ENCODE data around the gene CLEC14A.

Gene CLEC14A

GRCh38 chr14:38255673-38256532, at the start of gene CLEC14A:
Gene CLEC14A, minus strand, starts transcription at chr14:38256093. Its CDS starts 71 bp downstream, at chr14:38256022.
- Mint-ChIP-seq H3K36me3 (ENCODE audit: low read depth) (no peaks in the 10 kb centered on the region), H3K9me3 (no peaks in the 10 kb centered on the region), H3K4me3 (peak within 1 kb of the TSS; percentile 50), H3K27me3 (peaks cover 60% of the 10 kb centered on the region), H3K4me1 (ENCODE audit: low read depth) (peaks cover 10% of the 10 kb centered on the region), H3K27ac (no peak within 1 kb of the TSS)
- DNase-seq = peak; percentile 41

GRCh38 chr14:38302966-38303365, 47.1 kb upstream of the CLEC14A start:
- DNase-seq = no peak
- Mint-ChIP-seq H3K27me3 (peaks cover 3% of the 10 kb centered on the region), H3K4me1 (ENCODE audit: low read depth) (no peaks in the 10 kb centered on the region), H3K4me3 (no peak overlapping the region), H3K27ac (no peak overlapping the region), H3K9me3 (peaks cover 9% of the 10 kb centered on the region), H3K36me3 (ENCODE audit: low read depth) (no peaks in the 10 kb centered on the region)

- H3K27ac Mint-ChIP-seq = no peak overlapping the region
- peaks cover 9% of the 10 kb centered on the region for H3K9me3 Mint-ChIP-seq
- H3K4me1 Mint-ChIP-seq (ENCODE audit: low read depth) = no peaks in the 10 kb centered on the region
- DNase-seq = no peak
- H3K36me3 Mint-ChIP-seq (ENCODE audit: low read depth) = no peaks in the 10 kb centered on the region
- H3K4me3 Mint-ChIP-seq = no peak overlapping the region
- peaks cover 3% of the 10 kb centered on the region for H3K27me3 Mint-ChIP-seq
These were observed 46.1 kb upstream of the CLEC14A start for GRCh38 chr14:38302034-38302433.

GRCh38 chr14:38297681-38298080, 41.8 kb upstream of the CLEC14A start:
- no peaks in the 10 kb centered on the region for H3K4me1 Mint-ChIP-seq (ENCODE audit: low read depth)
- no peaks in the 10 kb centered on the region for H3K36me3 Mint-ChIP-seq (ENCODE audit: low read depth)
- no peak overlapping the region for H3K4me3 Mint-ChIP-seq
- DNase-seq = no peak
- no peak overlapping the region for H3K27ac Mint-ChIP-seq
- H3K27me3 Mint-ChIP-seq = no peaks in the 10 kb centered on the region
- no peaks in the 10 kb centered on the region for H3K9me3 Mint-ChIP-seq

GRCh38 chr14:38291681-38292467, 36.0 kb upstream of the CLEC14A start:
- H3K4me3 Mint-ChIP-seq = no peak overlapping the region
- no peaks in the 10 kb centered on the region for H3K4me1 Mint-ChIP-seq (ENCODE audit: low read depth)
- H3K36me3 Mint-ChIP-seq (ENCODE audit: low read depth) = no peaks in the 10 kb centered on the region
- no peak for DNase-seq
- H3K9me3 Mint-ChIP-seq = peaks cover 3% of the 10 kb centered on the region
- H3K27me3 Mint-ChIP-seq = no peaks in the 10 kb centered on the region
- H3K27ac Mint-ChIP-seq = no peak overlapping the region

- peaks cover 2% of the 10 kb centered on the region for H3K27me3 Mint-ChIP-seq
- no peak overlapping the region for H3K27ac Mint-ChIP-seq
- no peaks in the 10 kb centered on the region for H3K4me1 Mint-ChIP-seq (ENCODE audit: low read depth)
- H3K9me3 Mint-ChIP-seq = peaks cover 5% of the 10 kb centered on the region
- H3K36me3 Mint-ChIP-seq (ENCODE audit: low read depth) = no peaks in the 10 kb centered on the region
- H3K4me3 Mint-ChIP-seq = no peak overlapping the region
- DNase-seq = no peak
These were observed 34.8 kb upstream of the CLEC14A start for GRCh38 chr14:38290601-38291188.

GRCh38 chr14:38286452-38286851, 30.6 kb upstream of the CLEC14A start:
- no peaks in the 10 kb centered on the region for H3K4me1 Mint-ChIP-seq (ENCODE audit: low read depth)
- H3K27ac Mint-ChIP-seq = no peak overlapping the region
- DNase-seq = no peak
- peaks cover 11% of the 10 kb centered on the region for H3K27me3 Mint-ChIP-seq
- peaks cover 5% of the 10 kb centered on the region for H3K9me3 Mint-ChIP-seq
- no peak overlapping the region for H3K4me3 Mint-ChIP-seq
- no peaks in the 10 kb centered on the region for H3K36me3 Mint-ChIP-seq (ENCODE audit: low read depth)

GRCh38 chr14:38285962-38286361, 30.1 kb upstream of the CLEC14A start:
- H3K27ac Mint-ChIP-seq = no peak overlapping the region
- peaks cover 5% of the 10 kb centered on the region for H3K9me3 Mint-ChIP-seq
- H3K36me3 Mint-ChIP-seq (ENCODE audit: low read depth) = no peaks in the 10 kb centered on the region
- no peaks in the 10 kb centered on the region for H3K4me1 Mint-ChIP-seq (ENCODE audit: low read depth)
- peaks cover 15% of the 10 kb centered on the region for H3K27me3 Mint-ChIP-seq
- no peak for DNase-seq
- H3K4me3 Mint-ChIP-seq = no peak overlapping the region

- Mint-ChIP-seq H3K27me3 (peaks cover 19% of the 10 kb centered on the region), H3K4me3 (no peak overlapping the region), H3K36me3 (ENCODE audit: low read depth) (no peaks in the 10 kb centered on the region), H3K4me1 (ENCODE audit: low read depth) (no peaks in the 10 kb centered on the region), H3K27ac (no peak overlapping the region), H3K9me3 (peaks cover 5% of the 10 kb centered on the region)
- DNase-seq = no peak
These were observed 27.0 kb upstream of the CLEC14A start for GRCh38 chr14:38282936-38283335.

GRCh38 chr14:38280081-38280480, 24.2 kb upstream of the CLEC14A start:
- peaks cover 17% of the 10 kb centered on the region for H3K27me3 Mint-ChIP-seq
- H3K36me3 Mint-ChIP-seq (ENCODE audit: low read depth) = no peaks in the 10 kb centered on the region
- no peak overlapping the region for H3K4me3 Mint-ChIP-seq
- H3K27ac Mint-ChIP-seq = no peak overlapping the region
- DNase-seq = no peak
- no peaks in the 10 kb centered on the region for H3K4me1 Mint-ChIP-seq (ENCODE audit: low read depth)
- no peaks in the 10 kb centered on the region for H3K9me3 Mint-ChIP-seq

- no peaks in the 10 kb centered on the region for H3K9me3 Mint-ChIP-seq
- H3K27ac Mint-ChIP-seq = no peak overlapping the region
- peaks cover 17% of the 10 kb centered on the region for H3K27me3 Mint-ChIP-seq
- no peak for DNase-seq
- H3K4me1 Mint-ChIP-seq (ENCODE audit: low read depth) = no peaks in the 10 kb centered on the region
- no peaks in the 10 kb centered on the region for H3K36me3 Mint-ChIP-seq (ENCODE audit: low read depth)
- no peak overlapping the region for H3K4me3 Mint-ChIP-seq
These were observed 23.7 kb upstream of the CLEC14A start for GRCh38 chr14:38279572-38279971.

- no peak for DNase-seq
- Mint-ChIP-seq H3K4me3 (no peak overlapping the region), H3K4me1 (ENCODE audit: low read depth) (no peaks in the 10 kb centered on the region), H3K27me3 (peaks cover 13% of the 10 kb centered on the region), H3K9me3 (no peaks in the 10 kb centered on the region), H3K36me3 (ENCODE audit: low read depth) (no peaks in the 10 kb centered on the region), H3K27ac (no peak overlapping the region)
These were observed 22.1 kb upstream of the CLEC14A start for GRCh38 chr14:38278035-38278434.

GRCh38 chr14:38262844-38263243, 7.0 kb upstream of the CLEC14A start:
- DNase-seq = no peak
- Mint-ChIP-seq H3K27ac (no peak overlapping the region), H3K36me3 (ENCODE audit: low read depth) (no peaks in the 10 kb centered on the region), H3K4me3 (no peak overlapping the region), H3K27me3 (peaks cover 19% of the 10 kb centered on the region), H3K9me3 (peaks cover 24% of the 10 kb centered on the region), H3K4me1 (ENCODE audit: low read depth) (no peaks in the 10 kb centered on the region)

GRCh38 chr14:38261620-38262019, 5.7 kb upstream of the CLEC14A start:
- Mint-ChIP-seq H3K36me3 (ENCODE audit: low read depth) (no peaks in the 10 kb centered on the region), H3K27ac (no peak overlapping the region), H3K9me3 (peaks cover 16% of the 10 kb centered on the region), H3K4me1 (ENCODE audit: low read depth) (no peaks in the 10 kb centered on the region), H3K27me3 (peaks cover 31% of the 10 kb centered on the region), H3K4me3 (no peak overlapping the region)
- no peak for DNase-seq

GRCh38 chr14:38257507-38257906, 1.6 kb upstream of the CLEC14A start:
- Mint-ChIP-seq H3K4me1 (ENCODE audit: low read depth) (peaks cover 10% of the 10 kb centered on the region), H3K27ac (no peak overlapping the region), H3K4me3 (no peak overlapping the region), H3K9me3 (peaks cover 10% of the 10 kb centered on the region), H3K36me3 (ENCODE audit: low read depth) (no peaks in the 10 kb centered on the region), H3K27me3 (peaks cover 58% of the 10 kb centered on the region)
- no peak for DNase-seq

Measured in activated T-cell treated with anti-CD3 and anti-CD28 coated beads, Interleukin-2, amount 50 U/mL, for 24 hours (primary cell).